ENCODE results near the gene EXD3.

The EXD3 gene

GRCh38 chr9:137431416-137431931, 8.5 kb upstream of the EXD3 start:
- no peak for ATAC-seq
- H3K9me3 Mint-ChIP-seq: no peaks in the 10 kb centered on the region
- H3K36me3 Mint-ChIP-seq: no peaks in the 10 kb centered on the region
- DNase-seq (ENCODE audit: low spot score in 2 of 2): no peak
- no peak overlapping the region for H3K4me3 Mint-ChIP-seq
- no peak overlapping the region for H3K27ac Mint-ChIP-seq
- no peaks in the 10 kb centered on the region for H3K4me1 Mint-ChIP-seq

- ATAC-seq: no peak
- H3K4me3 Mint-ChIP-seq: no peak overlapping the region
- H3K9me3 Mint-ChIP-seq: no peaks in the 10 kb centered on the region
- H3K36me3 Mint-ChIP-seq: no peaks in the 10 kb centered on the region
- H3K27ac Mint-ChIP-seq: no peak overlapping the region
- no peak for DNase-seq (ENCODE audit: low spot score in 2 of 2)
- no peaks in the 10 kb centered on the region for H3K4me1 Mint-ChIP-seq
These were observed 7.9 kb upstream of the EXD3 start for GRCh38 chr9:137430723-137431415.

GRCh38 chr9:137429974-137430722, 7.2 kb upstream of the EXD3 start:
- ATAC-seq: no peak
- Mint-ChIP-seq H3K36me3 (no peaks in the 10 kb centered on the region), H3K27ac (no peak overlapping the region), H3K4me3 (no peak overlapping the region), H3K9me3 (no peaks in the 10 kb centered on the region), H3K4me1 (no peaks in the 10 kb centered on the region)
- no peak for DNase-seq (ENCODE audit: low spot score in 2 of 2)

GRCh38 chr9:137429546-137429890, 6.6 kb upstream of the EXD3 start:
- Mint-ChIP-seq H3K27ac (no peak overlapping the region), H3K9me3 (no peaks in the 10 kb centered on the region), H3K36me3 (no peaks in the 10 kb centered on the region), H3K4me3 (no peak overlapping the region), H3K4me1 (peaks cover 4% of the 10 kb centered on the region)
- DNase-seq (ENCODE audit: low spot score in 2 of 2) (no peak), ATAC-seq (no peak)

GRCh38 chr9:137428841-137429545, 6.0 kb upstream of the EXD3 start:
- Mint-ChIP-seq H3K9me3 (no peaks in the 10 kb centered on the region), H3K4me3 (no peak overlapping the region), H3K4me1 (peaks cover 6% of the 10 kb centered on the region), H3K36me3 (no peaks in the 10 kb centered on the region), H3K27ac (no peak overlapping the region)
- ATAC-seq (no peak), DNase-seq (ENCODE audit: low spot score in 2 of 2) (no peak)

- ATAC-seq (no peak), DNase-seq (ENCODE audit: low spot score in 2 of 2) (no peak)
- Mint-ChIP-seq H3K27ac (no peak overlapping the region), H3K9me3 (no peaks in the 10 kb centered on the region), H3K36me3 (no peaks in the 10 kb centered on the region), H3K4me1 (peaks cover 6% of the 10 kb centered on the region), H3K4me3 (no peak overlapping the region)
These were observed 5.3 kb upstream of the EXD3 start for GRCh38 chr9:137428311-137428630.

- ATAC-seq: no peak
- Mint-ChIP-seq H3K4me3 (no peak overlapping the region), H3K36me3 (no peaks in the 10 kb centered on the region), H3K4me1 (peaks cover 6% of the 10 kb centered on the region), H3K27ac (no peak overlapping the region), H3K9me3 (no peaks in the 10 kb centered on the region)
- no peak for DNase-seq (ENCODE audit: low spot score in 2 of 2)
These were observed 4.7 kb upstream of the EXD3 start for GRCh38 chr9:137427454-137428310.

GRCh38 chr9:137426018-137426681, 3.2 kb upstream of the EXD3 start:
- H3K4me1 Mint-ChIP-seq: peaks cover 12% of the 10 kb centered on the region
- no peak overlapping the region for H3K27ac Mint-ChIP-seq
- ATAC-seq (no peak), DNase-seq (ENCODE audit: low spot score in 2 of 2) (no peak)
- H3K9me3 Mint-ChIP-seq: no peaks in the 10 kb centered on the region
- H3K36me3 Mint-ChIP-seq: no peaks in the 10 kb centered on the region
- H3K4me3 Mint-ChIP-seq: no peak overlapping the region

GRCh38 chr9:137423514-137424291, 741 bp upstream of the EXD3 start:
- Mint-ChIP-seq H3K4me3 (peak overlapping the region; percentile 75), H3K27ac (no peak overlapping the region), H3K9me3 (no peaks in the 10 kb centered on the region), H3K36me3 (no peaks in the 10 kb centered on the region), H3K4me1 (peaks cover 12% of the 10 kb centered on the region)
- DNase-seq (ENCODE audit: low spot score in 2 of 2) (no peak), ATAC-seq (peak; percentile 67)

- Mint-ChIP-seq H3K27ac (peak overlapping the region; percentile 50), H3K4me1 (peaks cover 12% of the 10 kb centered on the region), H3K9me3 (no peaks in the 10 kb centered on the region), H3K4me3 (peak overlapping the region; percentile 75), H3K36me3 (no peaks in the 10 kb centered on the region)
- ATAC-seq: no peak
- DNase-seq (ENCODE audit: low spot score in 2 of 2): no peak
These were observed 941 bp downstream of the EXD3 start for GRCh38 chr9:137421838-137422603.

GRCh38 chr9:137417161-137418021, 5.6 kb downstream of the EXD3 start:
- H3K27ac Mint-ChIP-seq: no peak overlapping the region
- no peaks in the 10 kb centered on the region for H3K36me3 Mint-ChIP-seq
- H3K9me3 Mint-ChIP-seq: no peaks in the 10 kb centered on the region
- H3K4me1 Mint-ChIP-seq: peaks cover 4% of the 10 kb centered on the region
- peak overlapping the region; percentile 63 for H3K4me3 Mint-ChIP-seq
- DNase-seq (ENCODE audit: low spot score in 2 of 2) (no peak), ATAC-seq (peak; percentile 77)

- Mint-ChIP-seq H3K4me3 (peak overlapping the region; percentile 63), H3K9me3 (no peaks in the 10 kb centered on the region), H3K36me3 (no peaks in the 10 kb centered on the region), H3K4me1 (no peaks in the 10 kb centered on the region), H3K27ac (no peak overlapping the region)
- ATAC-seq (no peak), DNase-seq (ENCODE audit: low spot score in 2 of 2) (no peak)
These were observed 6.3 kb downstream of the EXD3 start for GRCh38 chr9:137416563-137417151.
